ENCODE data around the gene UBC.

GRCh38 chr12:124916374-124917134, 2.1 kb upstream of the UBC start:
- TF ChIP-seq CTCF (IDR thresholded peaks at IDR 0.05; ENCODE audit: poor library complexity) (no peak), EZH2 (IDR thresholded peaks at IDR 0.05; ENCODE audit: borderline replicate concordance) (no peak), EZH2phosphoT487 (IDR thresholded peaks at IDR 0.05; ENCODE audit: low read depth, severe bottlenecking, unreplicated experiment) (no peak)

All from hepatocyte (in vitro differentiated cells).